Smooth muscle cell (in vitro differentiated cells): ENCODE data around the gene PARP6. TPM values are rescaled to one million over a fixed set of nuclear protein-coding genes. Genes with fewer than 3 reads are reported as not detected.
A peak's percentile ranks its signal among the peaks of the same experiment; 100 is the strongest.

ENCODE experiments used
- DNase-seq: peaks from one replicate; lab custom pipeline; 2025; ENCODE audit not compliant: unreplicated experiment; lab: John Stamatoyannopoulos, UW
- H2AFZ ChIP-seq: fragments of 200-600 bp; sonication (generic); 2 replicates; pipeline ENCODE4 v1.6.0; 2016; ENCODE audit warnings: antibody characterized with exemption, low read depth, mild to moderate bottlenecking
- H3F3A ChIP-seq: fragments of 200-600 bp; sonication (generic); 2 replicates; pipeline ENCODE4 v1.6.0; 2017; ENCODE audit warnings: antibody characterized with exemption, low read depth
- H3K27ac ChIP-seq: fragments of 200-600 bp; sonication (generic); 2 replicates; pipeline ENCODE4 v1.5.1; 2016; ENCODE audit warnings: low read depth, mild to moderate bottlenecking
- H3K27me3 ChIP-seq: fragments of 200-600 bp; sonication (generic); 2 replicates; pipeline ENCODE4 v1.6.1; 2016; ENCODE audit warnings: low read depth, mild to moderate bottlenecking
- H3K36me3 ChIP-seq: fragments of 200-600 bp; sonication (generic); 2 replicates; pipeline ENCODE4 v1.5.1; 2016; ENCODE audit warnings: low read depth
- H3K4me1 ChIP-seq: fragments of 200-600 bp; sonication (generic); 2 replicates; pipeline ENCODE4 v1.5.1; 2016; ENCODE audit warnings: low read depth
- H3K4me2 ChIP-seq: fragments of 200-600 bp; sonication (generic); 2 replicates; pipeline ENCODE4 v1.6.0; 2016; ENCODE audit warnings: mild to moderate bottlenecking
- H3K4me3 ChIP-seq: fragments of 200-600 bp; sonication (generic); 2 replicates; pipeline ENCODE4 v1.5.1; 2016; ENCODE audit warnings: mild to moderate bottlenecking
- H3K79me2 ChIP-seq: fragments of 200-600 bp; sonication (generic); 2 replicates; pipeline ENCODE4 v1.6.0; 2016; ENCODE audit warnings: low read depth, mild to moderate bottlenecking
- H3K9ac ChIP-seq: fragments of 200-600 bp; sonication (generic); 2 replicates; pipeline ENCODE4 v1.6.0; 2016; ENCODE audit warnings: low read depth
- H3K9me3 ChIP-seq: fragments of 200-600 bp; sonication (generic); replicated peaks from 2 replicates; pipeline ENCODE4 v1.5.1; 2016; ENCODE audit warnings: low read depth
- H4K20me1 ChIP-seq: fragments of 200-600 bp; sonication (generic); 2 replicates; pipeline ENCODE4 v1.6.0; 2016; ENCODE audit warnings: low read depth
- CTCF ChIP-seq: fragments of 200-600 bp; sonication (generic); IDR thresholded peaks from 2 replicates; pipeline ENCODE4 v1.5.1; 2017; ENCODE audit warnings: borderline replicate concordance, mild to moderate bottlenecking, antibody characterized with exemption; ENCODE audit not compliant: insufficient read depth, poor library complexity, severe bottlenecking
- WGBS: methylation state at CpG from one replicate; pipeline ENCODE4 v1.1.7; 2016; ENCODE audit warnings: low lambda C conversion rate; 5-methylcytosine and 5-hydroxymethylcytosine counted together
- polyA plus RNA-seq: library from polyadenylated mRNA; unstranded; fragments of >200 nt; fragmentation: Nextera tagmentation; extraction: Ambion mirVana; gene quantifications from 2 replicates; pipeline ENCODE4 v1.2.1, GENCODE V29; 2016
- total RNA-seq: library from RNA; depleted of rRNA; stranded (reverse); fragments of >200 nt; gene quantifications from 2 replicates; pipeline ENCODE4 v1.2.3, GENCODE V29; 2014

Gene PARP6
- total and polyA plus RNA-seq, 2 experiments from 2014 or later, result 29.2 to 40.3 TPM

GRCh38 chr15:72205273-72205672, 67.1 kb downstream of the PARP6 start:
- Histone ChIP-seq H4K20me1 (peaks cover 99% of the 10 kb centered on the region), H3K4me2 (no peak overlapping the region), H2AFZ (no peak overlapping the region), H3K9ac (no peak overlapping the region), H3K9me3 (no peaks in the 10 kb centered on the region), H3K27ac (no peak overlapping the region), H3K27me3 (no peaks in the 10 kb centered on the region), H3F3A (peaks cover 66% of the 10 kb centered on the region), H3K4me1 (no peaks in the 10 kb centered on the region), H3K79me2 (peaks cover 14% of the 10 kb centered on the region), H3K4me3 (no peak overlapping the region), H3K36me3 (peaks cover 55% of the 10 kb centered on the region)
- WGBS, result 97% methylated on average over 2 of the region's 2 CpGs
- TF ChIP-seq CTCF, result no peak
- DNase-seq, result no peak

GRCh38 chr15:72203507-72203837, 68.9 kb downstream of the PARP6 start:
- Histone ChIP-seq H3K4me1 (no peaks in the 10 kb centered on the region), H4K20me1 (peaks cover 100% of the 10 kb centered on the region), H3K4me3 (no peak overlapping the region), H3K27me3 (no peaks in the 10 kb centered on the region), H3K9me3 (no peaks in the 10 kb centered on the region), H3K4me2 (no peak overlapping the region), H3K79me2 (peaks cover 6% of the 10 kb centered on the region), H3F3A (peaks cover 81% of the 10 kb centered on the region), H3K36me3 (peaks cover 50% of the 10 kb centered on the region), H3K27ac (no peak overlapping the region), H3K9ac (no peak overlapping the region), H2AFZ (no peak overlapping the region)
- no peak for TF ChIP-seq CTCF
- WGBS, result 90% methylated on average over 5 of the region's 5 CpGs
- DNase-seq, result no peak

- H3F3A ChIP-seq, result peaks cover 85% of the 10 kb centered on the region
- 96% methylated on average over 8 of the region's 8 CpGs for WGBS
- peaks cover 100% of the 10 kb centered on the region for H4K20me1 ChIP-seq
- no peaks in the 10 kb centered on the region for H3K9me3 ChIP-seq
- no peak for DNase-seq
- peaks cover 45% of the 10 kb centered on the region for H3K36me3 ChIP-seq
- H3K4me3 ChIP-seq, result no peak overlapping the region
- no peak overlapping the region for H3K27ac ChIP-seq
- H3K4me2 ChIP-seq, result no peak overlapping the region
- H3K9ac ChIP-seq, result no peak overlapping the region
- no peak for TF ChIP-seq CTCF
- H3K27me3 ChIP-seq, result no peaks in the 10 kb centered on the region
- no peaks in the 10 kb centered on the region for H3K4me1 ChIP-seq
- H3K79me2 ChIP-seq, result peaks cover 6% of the 10 kb centered on the region
- H2AFZ ChIP-seq, result no peak overlapping the region
Measured at GRCh38 chr15:72202801-72203506, 69.4 kb downstream of the PARP6 start.

GRCh38 chr15:72202302-72202701, 70.1 kb downstream of the PARP6 start:
- no peak overlapping the region for H2AFZ ChIP-seq
- no peaks in the 10 kb centered on the region for H3K9me3 ChIP-seq
- H3K4me2 ChIP-seq, result no peak overlapping the region
- H3K27me3 ChIP-seq, result no peaks in the 10 kb centered on the region
- DNase-seq, result no peak
- H3F3A ChIP-seq, result peaks cover 82% of the 10 kb centered on the region
- no peak overlapping the region for H3K4me3 ChIP-seq
- H4K20me1 ChIP-seq, result peaks cover 95% of the 10 kb centered on the region
- no peak overlapping the region for H3K9ac ChIP-seq
- peak overlapping the region; percentile 11 for H3K27ac ChIP-seq
- WGBS, result 95% methylated on average over 13 of the region's 13 CpGs
- peaks cover 43% of the 10 kb centered on the region for H3K36me3 ChIP-seq
- no peaks in the 10 kb centered on the region for H3K4me1 ChIP-seq
- no peak for TF ChIP-seq CTCF
- peaks cover 6% of the 10 kb centered on the region for H3K79me2 ChIP-seq
